GM12891 (cell line): ENCODE results near the gene ITGA8.
"Not testable (repeated sequence)": the region's sequence is repeated elsewhere in the genome, so short reads cannot be mapped to it uniquely, and the experiment has no call there.

Experiments used
- DNase-seq: peaks from one replicate; pipeline ENCODE4 v3.0.0; 2011; ENCODE audit warnings: low spot score; ENCODE audit not compliant: insufficient read length
- FAIRE-seq: peaks from 2 replicates; lab custom pipeline; 2011; peaks lifted over from hg19 to GRCh38; lab: Jason Lieb, UNC
- PAX5 ChIP-seq: IDR thresholded peaks from 2 replicates; pipeline ENCODE4 v1.6.1; 2011; ENCODE audit warnings: low read length, moderate library complexity, mild to moderate bottlenecking; ENCODE audit not compliant: insufficient read depth, severe bottlenecking
- POLR2A ChIP-seq: IDR thresholded peaks from 2 replicates; pipeline ENCODE4 v1.6.1; 2011; ENCODE audit warnings: low read depth, low read length, control low read depth
- POLR2AphosphoS5 ChIP-seq: IDR thresholded peaks from 2 replicates; pipeline ENCODE4 v1.6.1; 2011; ENCODE audit warnings: low read depth, low read length, control low read depth
- POU2F2 ChIP-seq: IDR thresholded peaks from 2 replicates; pipeline ENCODE4 v1.6.1; 2011; ENCODE audit warnings: low read depth, mild to moderate bottlenecking, control low read depth, low read length, moderate library complexity
- SPI1 ChIP-seq: IDR thresholded peaks from 2 replicates; pipeline ENCODE4 v1.6.1; 2011; ENCODE audit warnings: low read depth, low read length, control low read depth
- TAF1 ChIP-seq: IDR thresholded peaks from 2 replicates; pipeline ENCODE4 v1.6.1; 2011; ENCODE audit warnings: low read depth, low read length, control low read depth

ITGA8 gene

GRCh38 chr10:15548331-15548730, 171.4 kb downstream of the ITGA8 start:
- FAIRE-seq, result no peak
- no peak for DNase-seq
- no peak for TF ChIP-seq POLR2AphosphoS5

- no peak for FAIRE-seq
- TF ChIP-seq POU2F2 (no peak), SPI1 (no peak), TAF1 (no peak), PAX5 (no peak), POLR2A (no peak), POLR2AphosphoS5 (no peak)
- DNase-seq, result no peak
These were observed 173.1 kb downstream of the ITGA8 start for GRCh38 chr10:15546606-15547005.

- no peak for FAIRE-seq
- no peak for TF ChIP-seq SPI1
- no peak for TF ChIP-seq POLR2A
- no peak for TF ChIP-seq POLR2AphosphoS5
- TF ChIP-seq PAX5, result no peak
- no peak for TF ChIP-seq POU2F2
- TF ChIP-seq TAF1, result no peak
- no peak for DNase-seq
These were observed 173.8 kb downstream of the ITGA8 start for GRCh38 chr10:15545884-15546283.

- TF ChIP-seq PAX5 (no peak), SPI1 (no peak), TAF1 (no peak), POLR2AphosphoS5 (no peak), POU2F2 (no peak), POLR2A (no peak)
- no peak for FAIRE-seq
- no peak for DNase-seq
These were observed 174.5 kb downstream of the ITGA8 start for GRCh38 chr10:15545266-15545665.

GRCh38 chr10:15543994-15544393, 175.7 kb downstream of the ITGA8 start:
- TF ChIP-seq POLR2AphosphoS5 (no peak), SPI1 (no peak), POU2F2 (no peak), PAX5 (no peak), TAF1 (no peak), POLR2A (no peak)
- DNase-seq (no peak), FAIRE-seq (no peak)

- no peak for DNase-seq
- no peak for TF ChIP-seq POLR2AphosphoS5
- TF ChIP-seq TAF1, result no peak
- no peak for TF ChIP-seq POU2F2
- TF ChIP-seq POLR2A, result no peak
- TF ChIP-seq SPI1, result no peak
- no peak for TF ChIP-seq PAX5
- FAIRE-seq, result no peak
These were observed 176.9 kb downstream of the ITGA8 start for GRCh38 chr10:15542817-15543216.

GRCh38 chr10:15541376-15541775, 178.3 kb downstream of the ITGA8 start:
- no peak for DNase-seq
- TF ChIP-seq PAX5 (no peak), SPI1 (no peak), TAF1 (no peak), POU2F2 (no peak), POLR2AphosphoS5 (no peak), POLR2A (no peak)
- no peak for FAIRE-seq

GRCh38 chr10:15540727-15541126, 179.0 kb downstream of the ITGA8 start:
- DNase-seq (no peak), FAIRE-seq (no peak)
- no peak for TF ChIP-seq SPI1
- no peak for TF ChIP-seq POU2F2
- no peak for TF ChIP-seq POLR2A
- TF ChIP-seq TAF1, result no peak
- no peak for TF ChIP-seq POLR2AphosphoS5
- no peak for TF ChIP-seq PAX5

GRCh38 chr10:15539262-15539661, 180.5 kb downstream of the ITGA8 start:
- no peak for TF ChIP-seq POLR2AphosphoS5
- no peak for TF ChIP-seq PAX5
- no peak for TF ChIP-seq SPI1
- TF ChIP-seq POU2F2, result no peak
- no peak for TF ChIP-seq TAF1
- no peak for TF ChIP-seq POLR2A
- FAIRE-seq (no peak), DNase-seq (no peak)

- not testable (repeated sequence) for DNase-seq, FAIRE-seq
These were observed 184.7 kb downstream of the ITGA8 start for GRCh38 chr10:15534928-15535538.
